Suppressor macrophage treated with lipopolysaccharide for 4 hours (primary cell): Measurements from ENCODE around the gene UBE2D1.
A peak's percentile ranks its signal among the peaks of the same experiment; 100 is the strongest.
"Not testable (repeated sequence)": the region's sequence is repeated elsewhere in the genome, so short reads cannot be mapped to it uniquely, and the experiment has no call there.

Experiments
- DNase-seq: peaks from one replicate; pipeline ENCODE4 v3.0.0-alpha.2; 2020

UBE2D1 gene

GRCh38 chr10:58384544-58384998 is 49.8 kb downstream of the UBE2D1 start:
- peak; percentile 35 for DNase-seq

- DNase-seq: peak; percentile 92
These were observed 50.4 kb downstream of the UBE2D1 start, which contains the start of gene TFAM for GRCh38 chr10:58384999-58385783. Gene TFAM (plus strand): TSS chr10:58385410. CDS start chr10:58385548, 138 bp downstream.

GRCh38 chr10:58385784-58386112 is 50.9 kb downstream of the UBE2D1 start:
- DNase-seq: peak; percentile 22

GRCh38 chr10:58389024-58389423 is 54.2 kb downstream of the UBE2D1 start:
- DNase-seq: no peak

- no peak for DNase-seq
These were observed 58.5 kb downstream of the UBE2D1 start for GRCh38 chr10:58393317-58393716.

GRCh38 chr10:58394471-58394870 is 59.7 kb downstream of the UBE2D1 start:
- no peak for DNase-seq

- DNase-seq: no peak
These were observed 61.3 kb downstream of the UBE2D1 start for GRCh38 chr10:58396057-58396456.

- DNase-seq: no peak
These were observed 63.0 kb downstream of the UBE2D1 start for GRCh38 chr10:58397830-58398229.

- peak; percentile 77 for DNase-seq
These were observed 64.6 kb downstream of the UBE2D1 start for GRCh38 chr10:58399410-58399809.

GRCh38 chr10:58400609-58401008 is 65.8 kb downstream of the UBE2D1 start:
- DNase-seq: no peak

- no peak for DNase-seq
These were observed 69.2 kb downstream of the UBE2D1 start for GRCh38 chr10:58404001-58404400.

GRCh38 chr10:58409956-58410610 is 75.3 kb downstream of the UBE2D1 start:
- no peak for DNase-seq

GRCh38 chr10:58412502-58412961 is 77.7 kb downstream of the UBE2D1 start:
- no peak for DNase-seq

- DNase-seq: no peak
These were observed 79.7 kb downstream of the UBE2D1 start for GRCh38 chr10:58414270-58415041.

GRCh38 chr10:58415757-58416156 is 81.0 kb downstream of the UBE2D1 start:
- DNase-seq: no peak

- DNase-seq: not testable (repeated sequence)
These were observed 83.1 kb downstream of the UBE2D1 start for GRCh38 chr10:58417902-58418301.
